ENCODE results near the gene MED15.
"Not testable (repeated sequence)": the region's sequence is repeated elsewhere in the genome, so short reads cannot be mapped to it uniquely, and the experiment has no call there.

Gene MED15

DNA sequence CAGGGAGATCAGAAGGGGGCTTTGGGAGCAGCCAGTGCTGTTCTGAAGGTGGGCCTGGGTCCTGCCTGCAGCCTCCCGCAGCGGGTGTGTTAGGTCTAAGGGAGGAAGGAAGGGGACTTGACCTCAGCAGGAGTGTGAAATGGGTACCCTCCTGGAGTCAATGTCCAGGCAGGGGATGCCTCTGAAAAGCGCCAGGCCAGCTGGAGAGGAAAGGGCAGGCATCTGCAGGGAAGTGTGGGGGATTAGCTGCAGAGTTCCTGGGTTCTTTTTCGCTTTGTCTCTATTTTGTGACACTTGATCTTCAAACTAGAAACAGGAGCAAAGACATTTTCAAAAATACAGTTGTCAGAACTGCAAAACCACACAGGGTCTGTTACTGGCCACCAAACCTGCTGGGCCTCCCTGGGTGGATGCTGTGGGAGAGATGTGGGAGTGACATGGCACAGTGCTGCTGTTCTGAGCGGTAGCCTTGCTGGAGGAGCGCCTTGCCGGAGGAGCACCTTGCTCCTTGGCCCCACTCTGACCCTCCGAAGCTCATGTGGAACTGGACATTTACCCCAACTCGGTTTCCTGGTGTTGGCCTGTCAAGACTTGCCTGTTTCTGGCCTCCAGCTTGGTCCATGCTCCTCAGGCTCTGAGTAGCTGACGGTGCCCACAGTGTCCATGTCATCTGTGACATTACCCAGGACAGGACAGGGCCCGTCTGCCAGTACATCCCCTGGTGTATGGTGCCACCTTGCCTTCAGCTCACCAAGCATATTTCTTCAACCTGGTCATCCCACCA, 25.9 kb downstream of the MED15 start:
- DNase-seq: no peak

DNA sequence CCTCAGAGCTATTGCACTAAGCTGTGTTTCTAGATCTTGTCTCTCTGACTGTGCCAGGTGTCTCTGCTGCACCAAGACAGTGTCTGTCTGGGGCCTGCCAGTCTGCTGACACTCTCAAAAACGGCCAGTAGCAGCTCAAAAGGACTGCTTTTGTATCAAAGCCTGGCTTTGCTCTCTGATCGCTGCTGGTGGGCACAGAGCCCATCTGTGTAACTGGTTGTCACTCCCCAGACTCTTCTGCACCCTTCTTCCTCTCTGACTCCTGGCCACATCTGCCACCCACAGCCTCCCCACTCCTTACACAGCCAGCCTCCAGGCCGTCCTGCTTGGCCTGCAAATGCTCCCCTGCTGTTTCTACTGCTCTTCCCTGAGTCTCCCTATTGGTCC, 26.5 kb downstream of the MED15 start:
- DNase-seq: no peak

DNA sequence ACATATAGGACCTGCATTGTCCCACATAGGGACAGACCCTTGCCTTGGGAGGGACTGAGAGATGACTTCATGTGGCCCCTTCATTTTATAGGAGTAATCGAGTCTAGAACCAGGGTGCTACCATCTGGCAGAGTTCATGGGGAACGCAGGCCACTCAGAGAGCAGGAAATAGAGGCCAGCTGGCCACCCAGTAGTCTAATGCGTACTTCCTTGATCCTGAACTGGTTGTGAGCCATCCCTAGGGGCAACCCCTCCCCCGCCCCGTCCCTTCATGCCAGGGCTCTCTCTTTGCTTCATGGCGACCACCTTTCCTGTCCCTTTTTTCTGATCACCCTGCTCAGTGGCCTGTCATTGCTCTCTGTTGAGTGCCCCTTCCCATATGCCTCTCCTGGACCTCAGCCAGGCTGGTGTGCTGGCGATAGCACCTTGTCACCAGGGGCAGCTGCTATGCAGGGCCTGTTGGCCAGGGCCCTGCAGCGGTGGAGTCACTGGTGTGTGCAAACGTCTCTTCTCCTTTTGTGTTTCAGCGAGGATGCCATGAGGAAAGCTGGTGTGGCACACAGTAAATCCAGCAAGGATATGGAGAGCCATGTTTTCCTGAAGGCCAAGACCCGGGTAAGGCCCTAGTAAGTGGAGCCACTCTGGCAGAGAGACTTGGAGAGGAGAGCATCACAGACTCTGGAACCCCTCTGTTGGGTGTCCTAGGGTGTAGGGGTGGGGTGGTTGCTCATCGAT, 29.3 kb downstream of the MED15 start:
- no peak for DNase-seq

DNA sequence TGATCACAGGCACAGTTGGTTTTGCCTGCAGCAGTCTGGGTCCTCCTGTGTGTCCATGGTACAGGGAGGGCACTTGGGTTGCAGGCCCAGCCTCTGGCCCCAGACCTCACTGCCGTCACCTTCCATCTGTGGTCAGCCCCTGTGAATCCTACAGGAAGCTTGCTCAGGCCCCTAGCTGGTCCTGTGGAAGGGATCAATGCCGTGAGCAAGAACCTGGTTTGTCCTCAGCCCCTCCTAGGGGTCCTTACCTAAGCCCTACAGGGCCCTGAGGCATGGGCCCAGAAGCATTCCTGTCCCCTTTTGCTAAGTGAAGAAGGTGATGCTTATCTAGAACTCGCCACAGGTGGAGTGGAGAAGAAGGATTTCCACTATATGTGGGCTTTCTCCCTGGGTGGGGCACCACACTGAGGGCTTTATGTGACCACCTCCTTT, 29.9 kb downstream of the MED15 start:
- DNase-seq: no peak

DNA sequence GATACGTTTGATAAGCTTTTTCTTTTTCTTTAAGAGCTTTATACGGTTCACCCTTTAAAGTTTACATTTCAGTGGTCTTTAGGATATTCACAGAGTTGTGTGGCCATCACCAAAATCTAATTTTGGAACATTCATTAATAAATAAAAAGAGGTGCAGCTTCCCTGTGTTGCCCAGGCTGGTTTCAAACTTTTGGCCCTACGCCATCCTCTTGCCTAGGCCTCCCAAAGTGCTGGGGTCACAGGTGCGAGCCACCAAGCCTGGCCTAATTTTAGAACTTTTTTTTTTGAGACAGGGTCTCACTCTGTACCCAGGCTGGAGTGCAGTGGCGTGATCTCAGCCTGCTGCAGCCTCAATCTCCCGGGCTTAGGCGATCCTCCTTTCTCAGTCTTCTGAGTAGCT, 30.6 kb downstream of the MED15 start:
- DNase-seq: no peak

DNA sequence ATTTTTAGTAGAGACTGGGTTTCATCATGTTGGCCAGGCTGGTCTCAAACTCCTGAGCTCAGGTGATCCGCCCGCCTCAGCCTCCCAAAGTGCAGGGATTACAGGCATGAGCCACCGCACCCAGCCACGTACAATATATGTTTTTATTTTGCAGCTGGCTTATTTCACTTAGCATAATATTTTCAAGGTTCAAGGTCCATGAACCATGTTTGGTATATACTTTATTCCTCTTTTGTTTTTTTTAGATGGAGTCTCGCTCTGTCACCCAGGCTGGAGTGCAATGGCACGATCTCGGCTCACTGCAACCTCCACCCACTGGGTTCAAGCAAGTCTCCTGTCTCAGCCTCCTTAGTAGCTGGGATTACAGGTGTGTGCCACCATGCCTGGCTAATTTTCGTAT, 31.5 kb downstream of the MED15 start:
- not testable (repeated sequence) for DNase-seq

DNA sequence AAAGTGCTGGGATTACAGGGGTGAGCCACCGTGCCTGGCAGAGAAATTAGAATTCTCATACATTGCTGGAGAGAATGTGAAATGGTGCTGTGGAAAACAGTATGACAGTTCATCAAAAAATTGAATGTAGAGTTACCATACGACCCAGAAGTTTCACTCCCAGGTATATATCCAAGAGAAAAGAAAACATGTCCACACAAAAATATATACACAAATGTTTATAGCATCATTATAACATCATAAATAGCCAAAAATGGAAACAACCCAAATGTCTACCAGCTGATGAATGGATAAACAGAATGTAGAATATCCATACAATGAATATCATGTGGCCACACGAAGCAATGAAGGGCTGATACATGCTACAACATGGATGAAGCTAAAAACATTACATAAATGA, 34.6 kb downstream of the MED15 start:
- DNase-seq: no peak

DNA sequence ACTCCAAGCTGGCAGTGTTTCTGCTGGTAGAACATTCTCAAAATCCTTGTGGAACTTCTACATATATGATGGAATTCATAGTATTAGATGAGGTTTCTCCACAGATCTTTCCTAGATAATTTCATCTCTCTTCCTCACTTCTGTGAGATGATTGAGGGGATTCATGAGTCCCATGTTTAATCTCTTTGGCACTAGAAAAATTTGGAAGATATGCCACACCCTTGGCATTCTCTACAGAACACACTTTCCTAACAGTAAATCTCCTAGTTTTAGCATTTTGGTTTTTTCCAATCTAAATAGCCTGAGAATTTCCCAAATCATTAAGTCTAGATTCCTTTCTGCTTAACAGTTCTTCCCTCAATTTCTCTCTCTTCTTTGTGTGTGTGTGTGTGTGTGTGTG, 35.3 kb downstream of the MED15 start:
- no peak for DNase-seq

DNA sequence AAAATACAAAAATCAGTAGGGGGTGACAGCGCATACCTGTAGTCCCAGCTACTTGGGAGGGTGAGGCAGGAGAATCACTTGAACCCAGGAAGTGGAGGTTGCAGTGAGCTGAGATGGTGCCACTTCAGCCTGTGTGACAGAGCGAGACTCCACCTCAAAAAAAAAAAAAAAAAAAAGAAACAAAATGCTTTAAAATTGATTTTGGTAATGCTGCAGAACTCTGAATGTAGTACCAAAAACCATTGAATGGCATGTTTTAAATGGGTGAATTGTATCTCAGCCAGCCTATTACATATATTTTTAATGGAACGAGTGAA, 37.9 kb downstream of the MED15 start:
- not testable (repeated sequence) for DNase-seq

DNA sequence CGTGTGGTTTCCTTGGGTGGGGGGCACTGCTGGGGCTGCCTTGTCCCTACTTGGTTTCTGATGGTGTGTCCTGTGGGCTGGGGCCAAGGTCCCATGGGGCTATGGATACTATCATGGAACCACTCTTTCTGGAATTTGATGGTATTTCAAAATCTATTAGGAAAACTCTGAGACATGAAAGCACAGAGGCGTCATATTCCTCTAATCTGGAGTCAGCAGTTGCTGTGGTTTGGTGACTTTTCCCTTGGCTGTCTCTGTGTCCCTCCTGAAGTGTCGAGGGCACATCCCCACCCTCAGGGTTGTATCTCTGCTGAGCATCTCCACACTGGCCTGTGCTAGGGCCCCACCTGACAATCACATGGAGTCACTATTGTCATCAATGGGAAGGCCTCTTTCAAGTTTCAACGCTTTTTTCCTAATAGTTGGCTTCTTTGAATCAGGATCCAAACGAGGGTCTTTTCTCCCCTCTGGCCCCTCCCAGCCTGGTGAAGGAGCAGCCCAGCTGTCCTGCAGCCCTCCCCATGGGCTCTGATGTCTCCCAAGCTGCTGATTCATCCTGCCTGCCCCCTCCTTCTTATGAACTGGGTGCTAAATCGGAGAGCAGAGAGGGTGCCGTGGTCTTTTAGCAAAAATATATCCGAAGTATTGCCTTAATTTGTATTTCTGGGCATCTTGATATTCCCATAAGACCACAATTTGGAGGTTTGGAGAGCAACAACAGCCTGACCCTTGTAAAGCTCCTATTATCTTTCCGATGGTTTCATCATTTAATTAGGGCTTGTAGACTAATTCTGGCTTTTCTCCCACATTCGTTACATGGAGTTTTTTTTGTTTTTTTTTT, 38.5 kb downstream of the MED15 start:
- DNase-seq: no peak

DNA sequence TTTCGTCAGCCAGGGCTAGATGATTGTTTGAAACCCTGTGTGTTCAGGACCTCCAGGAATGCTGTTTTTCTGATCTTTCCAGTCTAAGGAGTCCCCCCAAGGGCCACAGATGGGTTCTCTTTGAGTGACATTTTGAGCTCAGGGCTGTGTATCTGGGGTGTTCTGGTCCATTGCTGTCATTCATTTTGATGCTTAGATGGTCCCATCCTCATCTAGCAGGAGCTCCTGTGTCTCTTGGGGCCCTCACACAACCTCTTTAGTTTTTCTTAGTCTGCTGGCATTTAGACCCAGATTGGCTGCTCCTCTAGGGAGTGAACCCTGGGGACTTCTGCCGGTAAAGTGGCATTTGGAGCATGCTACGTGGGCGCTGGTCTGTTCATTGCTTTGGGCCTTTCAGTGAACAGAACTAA, 39.1 kb downstream of the MED15 start:
- no peak for DNase-seq

DNA sequence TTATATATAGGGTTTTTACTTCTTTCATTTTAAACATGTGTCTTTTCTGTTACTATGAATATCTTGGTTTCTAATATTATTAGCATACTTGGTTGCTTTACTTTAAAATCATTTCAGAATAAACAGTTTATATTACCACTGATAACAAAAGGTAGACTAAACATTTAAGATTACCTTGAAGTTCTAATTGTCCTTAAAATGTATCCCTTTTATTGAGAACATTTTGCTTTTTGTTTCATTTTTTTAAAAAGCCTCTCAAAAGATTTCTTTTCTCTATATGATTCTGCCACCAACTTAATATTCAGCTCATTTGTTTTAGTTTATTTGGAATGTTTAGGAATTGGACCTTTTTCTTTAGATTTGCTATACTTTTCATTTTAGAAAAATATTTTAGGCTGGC, 39.6 kb downstream of the MED15 start:
- DNase-seq: no peak

DNA sequence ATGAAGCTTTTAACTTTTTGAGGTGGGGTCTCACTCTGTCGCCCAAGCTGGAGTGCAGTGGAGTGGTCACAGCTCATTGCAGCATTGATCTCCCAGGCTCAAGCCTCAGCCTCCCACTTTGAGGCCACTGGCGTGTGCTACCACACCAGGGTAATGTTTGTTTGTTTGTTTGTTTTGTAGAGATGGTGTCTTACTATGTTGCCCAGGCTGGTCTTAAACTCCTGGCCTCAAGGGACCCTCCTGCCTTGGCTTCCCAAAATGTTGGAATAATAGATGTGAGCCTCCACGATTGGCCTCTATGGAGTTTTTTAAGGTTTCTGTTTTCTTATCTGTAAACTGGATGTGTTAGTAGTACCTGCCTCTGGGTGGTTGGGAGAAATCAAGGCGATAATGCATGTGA, 41.4 kb downstream of the MED15 start:
- no peak for DNase-seq

DNA sequence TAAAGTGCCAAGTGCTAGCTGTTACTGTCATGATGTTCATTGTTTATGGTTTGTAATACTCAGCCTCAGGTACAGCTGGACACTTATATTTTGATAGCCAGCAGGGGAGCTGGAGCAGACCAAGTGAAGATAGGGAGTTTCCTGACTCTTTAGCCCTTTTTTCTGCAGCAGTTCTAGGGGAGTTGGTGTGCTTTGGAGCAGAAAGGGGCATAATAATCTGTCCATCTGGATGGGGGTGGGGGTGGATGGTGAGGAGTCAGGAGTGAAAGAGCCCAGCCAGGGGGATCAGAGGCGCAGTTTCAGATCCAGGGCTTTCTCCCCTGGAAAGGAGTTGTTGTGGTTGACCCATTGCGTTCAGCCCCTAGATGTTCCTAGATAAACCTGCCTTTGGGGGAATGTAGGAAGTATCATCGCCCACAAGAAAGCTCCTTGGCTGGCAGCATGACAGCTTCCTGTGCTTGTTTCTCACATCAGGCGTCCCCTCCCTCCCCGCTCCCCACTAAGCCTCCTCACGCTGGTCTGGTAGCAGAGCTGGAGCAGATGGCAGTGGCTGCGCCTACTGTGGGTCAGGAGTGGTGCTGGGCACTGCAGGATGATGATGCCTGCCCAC, 41.9 kb downstream of the MED15 start:
- peak; percentile 70 for DNase-seq

DNA sequence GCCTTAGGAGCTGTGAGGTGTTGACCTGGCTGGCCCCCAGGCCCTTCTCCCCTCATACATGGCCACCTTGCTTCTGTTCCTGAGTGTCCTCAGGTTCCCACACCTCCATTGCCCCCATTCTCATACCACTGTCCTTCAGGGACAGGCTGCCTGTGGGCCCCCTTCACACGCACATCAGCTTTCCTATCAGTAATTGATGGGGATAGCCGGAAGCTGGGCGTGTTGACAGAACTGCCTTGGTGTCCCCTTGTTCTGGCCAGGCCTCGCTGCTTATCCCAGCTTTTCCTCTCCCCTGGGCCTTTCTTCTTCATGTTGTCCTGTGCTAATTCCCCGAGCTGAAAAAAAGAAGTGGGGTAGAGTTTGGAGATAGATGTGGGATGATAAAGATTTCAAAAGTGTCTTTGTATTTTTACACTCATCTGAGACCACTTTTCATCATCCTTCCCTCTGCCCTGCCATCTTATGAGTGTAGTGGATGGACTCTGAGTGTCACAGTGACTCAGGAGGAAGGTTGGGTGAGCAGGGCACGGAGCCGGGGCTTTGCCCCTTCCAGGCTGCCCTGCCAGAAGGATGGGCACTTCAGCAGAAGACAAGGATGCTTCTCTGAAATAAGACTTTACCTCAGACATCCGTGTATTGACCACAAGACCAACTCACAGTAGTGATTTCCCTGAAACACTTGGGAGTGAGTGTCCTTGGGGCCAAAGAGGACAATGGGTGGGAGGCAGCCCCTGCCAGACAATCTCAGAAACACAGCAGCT, 42.8 kb downstream of the MED15 start:
- DNase-seq: no peak

DNA sequence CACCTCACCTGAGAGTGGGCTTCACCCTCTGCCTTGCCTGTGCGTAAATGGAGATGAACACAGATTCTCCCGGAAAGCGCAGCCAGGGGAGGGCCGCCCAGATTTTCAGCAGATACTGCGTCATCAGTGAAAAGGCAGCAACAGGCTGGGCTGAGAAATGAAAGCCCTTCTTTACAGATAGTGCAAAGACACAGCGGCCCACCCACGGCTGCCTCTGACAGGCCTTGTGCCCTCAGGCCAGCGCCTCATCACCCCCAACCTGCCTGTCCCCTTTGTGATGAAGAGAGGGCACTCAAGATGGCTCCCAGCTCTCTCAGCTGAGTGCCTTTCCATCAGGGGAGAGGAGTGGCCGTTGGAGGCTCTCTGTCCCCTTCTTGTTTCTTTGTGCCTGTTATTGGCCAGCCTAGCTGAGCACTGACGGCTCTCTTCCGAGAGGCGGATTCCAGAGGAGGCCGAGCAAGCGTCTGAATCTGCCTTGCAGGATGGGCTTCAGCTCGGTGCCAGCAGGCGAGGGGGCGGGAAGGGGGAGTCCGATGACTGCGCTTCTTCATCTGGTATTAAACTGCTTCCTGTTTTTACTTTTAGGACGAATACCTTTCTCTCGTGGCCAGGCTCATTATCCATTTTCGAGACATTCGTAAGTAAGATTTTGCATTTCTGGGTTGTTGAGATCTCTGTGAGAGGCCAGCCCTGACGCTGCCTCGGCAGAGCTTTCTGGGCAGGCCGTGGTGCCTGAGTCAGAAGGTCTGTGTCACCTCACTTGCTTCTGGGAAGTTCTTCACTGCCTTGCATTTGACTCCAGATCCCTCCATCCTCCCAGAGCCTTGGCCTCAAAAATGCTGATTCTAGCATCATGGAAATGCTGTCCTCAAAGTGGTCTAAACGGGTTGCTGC, 43.7 kb downstream of the MED15 start:
- peak; percentile 66 for DNase-seq

DNA sequence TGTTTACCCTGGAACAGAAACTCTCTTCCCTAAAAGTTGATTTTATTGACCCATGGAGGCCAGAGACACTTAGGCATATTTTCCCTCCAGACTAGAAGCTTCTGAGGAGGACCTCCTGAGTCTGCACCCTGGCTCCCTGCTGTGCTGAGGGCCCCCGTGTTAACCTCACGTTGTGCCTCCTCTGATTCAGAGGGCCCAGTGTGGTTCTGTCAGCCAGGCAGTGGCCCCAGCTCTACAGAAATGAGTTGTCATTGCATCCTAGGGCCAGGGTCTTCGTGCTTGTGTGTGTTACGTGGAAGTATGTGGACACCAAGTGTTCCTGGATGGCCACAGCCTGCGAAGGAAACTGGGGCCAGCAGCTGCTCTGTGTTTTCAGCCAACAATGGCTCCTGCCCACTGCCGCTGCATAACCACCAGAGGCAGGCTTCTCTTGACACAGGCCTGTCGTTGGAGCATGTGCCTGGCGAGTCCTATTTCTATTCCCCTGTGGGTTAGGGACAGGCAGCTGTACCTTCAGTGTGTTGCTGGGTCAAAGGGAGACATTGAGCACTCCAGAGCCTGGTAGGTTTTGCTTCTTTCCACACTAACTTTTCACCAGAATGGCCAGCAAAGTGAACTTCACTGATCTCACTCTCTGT, 44.5 kb downstream of the MED15 start:
- peak; percentile 54 for DNase-seq

DNA sequence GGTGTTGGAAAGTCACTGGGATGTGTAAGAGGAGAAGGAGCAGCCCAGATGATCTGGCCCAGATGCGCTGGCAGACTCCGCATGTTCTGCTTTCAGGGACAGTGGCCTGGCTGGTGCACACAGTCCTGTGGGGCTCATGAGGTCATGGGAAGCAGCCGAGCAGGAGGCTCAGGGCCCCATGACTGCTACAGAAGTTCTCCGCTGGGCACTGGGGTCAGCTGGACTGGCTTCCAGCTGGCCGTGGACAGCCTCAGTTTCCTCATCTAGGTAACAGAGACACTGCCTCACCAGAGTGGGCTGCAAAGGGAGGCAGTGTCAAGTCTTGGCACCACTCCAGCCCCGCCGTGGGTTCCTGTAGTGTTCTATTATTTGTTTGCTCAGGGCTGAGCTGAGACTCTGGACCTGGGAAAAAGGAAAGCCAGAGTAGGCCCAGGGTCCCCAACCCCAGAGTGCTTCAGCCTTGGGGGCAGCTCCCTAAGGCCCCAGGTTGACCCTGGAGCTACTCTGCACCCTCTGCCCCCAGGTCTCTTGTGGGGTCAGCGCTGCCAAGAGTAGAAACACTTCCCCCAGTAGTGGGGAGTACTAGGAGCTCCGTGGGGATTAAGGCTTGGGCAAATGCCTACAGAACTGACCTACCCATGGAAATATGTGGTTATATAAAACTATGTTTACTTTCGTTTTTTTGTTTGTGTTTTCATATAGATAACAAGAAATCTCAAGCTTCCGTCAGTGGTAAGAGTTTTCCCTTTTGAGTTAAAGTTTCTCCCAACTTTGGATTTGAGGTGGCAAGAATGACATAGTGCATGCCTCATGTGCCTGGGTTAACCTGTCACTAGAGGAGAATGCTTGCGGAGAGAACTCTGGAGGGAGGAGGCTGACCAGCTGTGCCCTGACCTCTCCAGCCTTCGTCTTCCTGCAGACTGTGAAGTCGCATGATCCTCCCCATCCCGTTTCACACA, 45.3 kb downstream of the MED15 start:
- no peak for DNase-seq

DNA sequence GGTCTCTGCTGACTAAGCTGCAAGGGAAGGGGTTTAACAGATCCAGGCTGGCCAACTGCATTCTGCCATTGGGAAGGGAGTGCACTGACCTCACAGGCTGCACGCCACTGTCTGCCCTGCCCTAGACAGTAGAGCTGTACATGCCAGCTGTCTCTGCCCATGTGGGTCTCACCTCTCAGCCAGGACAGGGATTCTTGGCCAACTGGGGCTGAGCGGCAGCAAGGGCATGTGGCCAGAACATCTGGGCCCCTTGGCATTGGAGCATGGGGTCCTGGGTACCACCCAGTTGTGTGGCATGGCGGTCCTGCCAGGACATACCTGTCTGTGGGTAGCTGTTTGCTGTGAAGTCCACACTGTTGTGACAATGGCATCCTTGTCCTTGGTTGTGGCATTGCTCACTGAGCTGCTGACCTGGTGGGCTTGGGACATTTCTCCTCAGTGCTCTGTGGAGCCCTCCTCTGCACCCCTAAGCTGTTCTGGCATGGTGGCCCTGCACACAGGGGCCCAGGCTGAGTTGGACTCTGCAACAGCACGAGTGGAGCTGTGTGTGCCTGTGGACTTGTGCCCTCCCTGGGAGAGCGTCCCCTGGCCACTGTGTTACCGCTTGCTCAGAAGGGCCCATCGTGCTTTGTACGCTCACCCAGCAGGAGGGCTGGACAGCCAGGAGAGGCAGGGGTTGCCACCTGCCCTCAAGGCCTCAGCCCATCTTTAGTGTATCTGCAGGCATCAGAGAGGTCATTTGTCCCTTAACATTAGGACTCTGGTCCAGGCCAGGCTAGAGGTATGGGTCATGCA, 46.7 kb downstream of the MED15 start:
- no peak for DNase-seq

Measured in activated T-cell treated with anti-CD3 and anti-CD28 coated beads, Interleukin-2, amount 50 U/mL, for 1 hour (primary cell).